ENCODE data around the gene STX16.

The STX16 gene

GRCh38 chr20:58682656-58683531, 31.8 kb downstream of the STX16 start:
- no peak for DNase-seq

DNA sequence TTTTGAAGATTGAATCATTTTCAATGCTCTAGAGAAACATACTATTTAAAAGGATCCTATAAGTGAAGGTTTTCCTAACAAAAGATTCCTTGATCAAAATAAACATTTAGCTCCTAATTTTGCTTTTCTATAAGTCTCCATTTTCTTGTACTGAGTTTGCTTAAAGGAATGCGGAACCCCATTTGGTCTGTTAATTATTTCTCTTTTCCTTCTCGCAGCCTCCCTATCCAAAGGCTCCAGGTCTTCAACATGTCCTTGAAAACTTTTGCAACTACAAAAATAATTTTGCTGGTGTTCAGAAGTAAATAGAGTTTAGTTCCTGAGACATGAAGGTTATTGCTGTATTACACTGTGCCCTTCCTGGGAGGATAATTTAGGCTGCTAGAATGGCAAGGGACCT, 33.2 kb downstream of the STX16 start:
- no peak for DNase-seq

DNA sequence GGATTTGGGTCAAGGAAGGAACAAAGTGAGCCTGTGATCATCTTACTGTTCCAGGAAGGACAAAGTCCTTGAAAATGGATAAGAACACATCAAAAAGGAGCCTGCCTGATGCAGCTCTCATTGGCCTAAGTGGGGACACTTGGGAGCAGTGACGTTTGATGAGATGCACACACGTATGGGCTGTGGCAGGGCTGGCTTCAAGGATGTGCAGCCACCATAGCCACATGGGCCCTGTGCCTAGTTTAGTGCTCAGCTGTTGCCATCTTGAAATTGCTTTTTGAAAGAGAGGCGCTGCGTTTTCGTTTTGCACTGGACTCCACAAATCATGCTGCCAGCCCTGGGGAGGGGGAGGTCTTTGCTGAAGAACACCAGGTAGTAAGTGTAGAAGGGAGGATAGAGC, 34.9 kb downstream of the STX16 start:
- no peak for DNase-seq

GRCh38 chr20:58688414-58688813, 37.3 kb downstream of the STX16 start:
- no peak for DNase-seq

- no peak for DNase-seq
Observed at GRCh38 chr20:58688840-58689239, 37.8 kb downstream of the STX16 start.

DNA sequence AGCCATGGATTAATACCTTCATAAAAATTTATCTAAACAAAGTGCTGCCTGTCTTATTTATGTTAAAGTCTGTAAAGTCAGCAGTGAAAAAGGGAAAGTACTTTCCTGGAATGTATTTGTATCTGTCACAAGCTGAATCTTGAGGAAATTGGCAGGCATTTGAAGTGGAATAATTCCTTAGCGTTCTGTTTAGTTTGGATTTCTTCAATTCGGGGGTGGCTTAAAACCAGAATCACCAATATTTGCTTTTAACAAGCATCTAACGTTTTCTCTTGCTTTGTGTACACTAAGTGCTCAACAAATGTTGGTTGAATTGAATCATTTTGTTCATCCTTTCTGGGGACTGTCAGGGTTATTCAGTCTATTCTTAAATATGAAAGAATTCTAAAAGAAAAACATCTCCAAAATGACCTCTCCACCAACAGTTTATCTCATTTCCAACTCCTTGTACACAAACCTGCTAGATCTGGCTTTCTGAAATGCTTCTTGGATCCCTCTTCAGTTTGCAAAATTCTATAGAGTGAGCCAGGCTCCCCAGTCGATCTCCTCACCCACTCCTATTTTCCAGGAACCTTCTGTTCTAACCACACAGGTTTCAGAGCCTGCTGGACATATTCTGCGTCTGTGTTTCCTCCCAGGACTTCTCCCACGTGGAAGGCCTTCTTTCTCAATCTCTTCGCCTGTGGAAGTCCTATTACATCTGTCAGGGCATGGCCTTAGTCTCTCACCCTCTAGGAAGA, 39.5 kb downstream of the STX16 start:
- no peak for DNase-seq

DNA sequence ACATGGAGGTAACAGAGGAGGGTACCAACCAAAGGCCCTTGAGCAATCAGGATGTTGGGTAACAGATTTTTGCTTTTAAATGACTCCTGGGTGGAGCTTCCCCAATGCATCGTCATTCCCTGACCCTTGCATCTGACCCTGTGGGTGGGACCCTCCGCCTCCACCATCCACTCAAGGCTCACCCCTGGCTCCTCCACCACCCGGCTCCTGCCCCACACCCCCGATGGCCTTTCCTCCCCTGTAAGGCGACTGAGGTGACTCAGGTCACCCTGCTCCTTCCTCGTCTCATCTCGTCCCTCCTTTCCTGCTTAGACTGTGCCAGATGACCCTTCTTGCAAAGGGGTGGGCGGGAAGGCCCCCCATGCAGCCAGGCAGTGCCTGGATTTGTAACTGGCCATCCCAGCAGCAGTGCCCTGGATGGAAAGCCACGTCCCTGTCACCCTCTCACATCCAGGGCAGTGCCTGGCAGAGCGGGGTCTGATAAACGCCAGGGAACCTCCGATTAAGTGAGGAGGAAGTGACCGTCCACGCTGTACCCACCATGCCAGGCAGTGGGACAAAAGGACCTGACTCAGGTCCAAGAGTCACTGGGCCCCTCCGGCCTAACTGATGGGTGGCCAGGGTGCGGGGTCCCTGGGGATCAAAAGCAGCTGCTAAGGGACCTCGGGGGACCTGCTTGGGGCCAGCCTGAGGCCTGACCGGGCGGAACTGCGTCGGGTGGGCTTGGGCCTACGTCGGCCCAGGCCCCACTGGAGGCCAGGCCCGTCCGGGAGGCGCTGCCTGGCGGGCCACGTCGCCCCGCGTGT, 40.9 kb downstream of the STX16 start:
- no peak for DNase-seq

DNA sequence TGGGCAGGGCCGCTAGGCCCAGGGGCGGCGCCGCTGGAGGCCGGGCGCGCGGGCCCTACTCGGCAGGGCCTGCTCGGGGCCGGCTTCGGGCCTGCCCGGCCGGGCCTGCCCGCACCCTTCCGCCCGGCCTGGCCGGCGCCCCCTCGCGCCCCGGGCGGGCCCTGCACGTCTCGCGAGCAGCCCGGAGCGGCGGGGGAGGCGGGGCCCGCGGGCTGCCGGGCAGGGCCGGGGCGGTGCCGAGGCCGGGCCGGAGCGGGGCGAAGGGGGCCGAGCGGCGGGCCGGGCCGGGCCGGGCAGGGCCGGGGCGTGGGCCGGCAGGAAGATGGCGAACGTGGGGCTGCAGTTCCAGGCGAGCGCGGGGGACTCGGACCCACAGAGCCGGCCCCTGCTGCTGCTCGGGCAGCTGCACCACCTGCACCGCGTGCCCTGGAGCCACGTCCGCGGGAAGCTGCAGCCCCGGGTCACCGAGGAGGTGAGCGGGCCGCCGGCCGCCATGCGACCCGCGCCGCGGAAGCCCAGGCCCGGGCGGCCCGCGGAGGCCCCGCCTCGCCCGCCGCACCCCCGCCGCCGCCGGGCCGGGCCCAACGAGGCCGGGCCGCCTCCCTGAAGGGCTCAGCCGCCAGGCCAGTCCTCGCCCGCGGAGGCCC, 41.6 kb downstream of the STX16 start, which contains the start of gene NPEPL1:
TSS of gene NPEPL1 (plus strand) at position 222 of the 647 bp plus-strand sequence. CDS start at position 323, 101 bp downstream.
- peak; percentile 34 for DNase-seq

GRCh38 chr20:58693226-58694006, 42.3 kb downstream of the STX16 start:
- no peak for DNase-seq

DNA sequence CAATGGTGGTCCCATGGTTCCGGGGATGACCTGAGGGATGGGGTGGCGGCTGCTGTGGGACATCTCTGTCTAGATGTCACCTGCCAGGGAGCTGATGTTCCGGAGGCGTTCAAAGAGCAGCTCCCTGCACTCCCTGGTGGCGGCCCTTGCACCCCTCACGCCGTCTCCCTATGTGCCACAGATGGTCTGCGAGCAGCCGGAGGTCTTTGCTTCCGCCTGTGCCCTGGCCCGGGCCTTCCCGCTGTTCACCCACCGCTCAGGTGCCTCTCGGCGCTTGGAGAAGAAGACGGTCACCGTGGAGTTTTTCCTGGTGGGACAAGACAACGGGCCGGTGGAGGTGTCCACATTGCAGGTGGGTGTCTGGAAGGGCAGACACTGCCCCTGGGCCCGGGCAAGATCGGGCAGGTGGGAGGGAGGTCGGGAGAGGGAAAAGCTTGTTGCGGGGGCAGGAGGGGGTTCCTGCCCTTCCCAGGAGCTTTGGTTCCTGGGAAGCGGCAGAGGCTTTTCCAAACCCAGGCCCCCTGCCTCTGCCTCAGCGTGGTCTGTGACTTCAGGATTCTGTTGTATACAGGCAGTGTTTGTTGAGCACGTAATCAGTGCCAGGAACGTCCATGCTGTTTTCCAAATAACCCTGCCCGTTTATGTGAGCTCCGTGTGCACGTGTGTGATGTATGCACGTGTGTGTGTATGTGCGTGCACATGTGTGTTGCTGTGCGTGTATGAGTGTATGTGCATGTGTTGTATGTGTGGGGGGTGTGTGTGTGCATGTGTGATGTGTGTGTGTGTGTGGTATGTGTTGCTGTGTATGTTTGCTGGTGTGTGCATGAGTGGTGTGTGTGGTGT, 43.4 kb downstream of the STX16 start:
- DNase-seq, result no peak

GRCh38 chr20:58695084-58695722, 44.1 kb downstream of the STX16 start:
- no peak for DNase-seq

GRCh38 chr20:58695895-58696375, 44.9 kb downstream of the STX16 start:
- no peak for DNase-seq

- DNase-seq, result no peak
Observed at GRCh38 chr20:58696411-58696961, 45.4 kb downstream of the STX16 start.

DNA sequence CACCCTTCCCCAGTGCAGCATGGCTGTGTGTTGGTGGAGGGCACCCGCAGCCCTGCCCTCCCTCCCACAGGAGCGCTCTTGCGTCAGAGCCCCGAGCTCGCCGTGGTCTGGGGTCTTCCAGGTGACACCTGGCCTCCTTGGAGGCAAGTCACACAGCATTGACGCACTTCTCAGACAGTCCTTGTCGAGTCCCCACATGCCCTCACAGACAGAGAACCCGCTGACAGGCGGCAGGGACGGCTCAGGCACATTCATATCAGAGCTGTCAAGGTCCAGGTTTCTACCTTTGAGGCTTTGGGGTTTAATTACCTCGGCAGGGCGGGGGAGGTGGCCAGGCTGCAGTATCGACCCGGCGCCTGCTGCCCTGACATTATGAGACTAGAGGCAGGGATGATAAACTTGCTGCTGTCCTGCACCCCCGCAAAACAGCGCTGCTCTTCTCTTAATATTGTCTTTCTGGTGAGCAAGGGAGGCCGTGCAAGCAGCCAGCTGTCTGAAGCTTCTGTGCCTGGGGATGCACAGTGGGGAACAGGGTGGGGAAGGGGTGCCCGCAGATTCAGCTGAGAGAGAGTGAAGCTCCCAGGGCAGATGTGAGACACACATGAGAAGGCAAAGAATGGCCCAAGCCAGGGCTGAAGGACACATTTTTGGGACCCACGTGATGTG, 46.3 kb downstream of the STX16 start:
- DNase-seq, result no peak

GRCh38 chr20:58697867-58698703, 47.0 kb downstream of the STX16 start:
- DNase-seq, result no peak

GRCh38 chr20:58698741-58699622, 47.9 kb downstream of the STX16 start:
- no peak for DNase-seq

GRCh38 chr20:58699623-58700107, 48.6 kb downstream of the STX16 start:
- DNase-seq, result no peak

All from NCI-H510A (cell line).